DMS53 (cell line): ENCODE measurements around the gene EVI5.

ENCODE experiments used
- DNase-seq: peaks from one replicate; lab custom pipeline; 2025; lab: John Stamatoyannopoulos, UW

EVI5 gene

DNA sequence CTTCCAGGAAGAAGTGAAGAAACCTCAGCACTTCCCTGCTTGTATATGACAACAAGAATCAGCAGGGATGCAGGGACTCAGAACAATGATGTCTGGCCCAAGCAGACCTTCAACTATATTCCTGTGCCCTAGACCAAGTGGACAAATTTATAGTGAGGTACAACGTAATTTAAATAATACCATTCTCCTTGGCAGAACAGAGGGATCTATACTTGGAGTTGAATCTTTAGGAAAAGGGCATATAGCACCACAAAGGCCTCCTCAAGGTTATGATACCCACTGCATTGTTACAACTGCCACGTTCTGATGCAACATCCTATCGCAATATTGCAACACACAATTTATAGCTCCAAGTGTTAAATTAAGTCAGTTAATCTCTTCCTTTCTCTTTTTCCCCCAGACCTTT lies 269.1 kb downstream of the EVI5 start:
- no peak for DNase-seq

GRCh38 chr1:92511541-92511940 lies 273.4 kb downstream of the EVI5 start:
- no peak for DNase-seq

GRCh38 chr1:92509619-92510018 lies 275.3 kb downstream of the EVI5 start:
- no peak for DNase-seq

GRCh38 chr1:92505015-92505692 lies 279.8 kb downstream of the EVI5 start:
- no peak for DNase-seq

DNA sequence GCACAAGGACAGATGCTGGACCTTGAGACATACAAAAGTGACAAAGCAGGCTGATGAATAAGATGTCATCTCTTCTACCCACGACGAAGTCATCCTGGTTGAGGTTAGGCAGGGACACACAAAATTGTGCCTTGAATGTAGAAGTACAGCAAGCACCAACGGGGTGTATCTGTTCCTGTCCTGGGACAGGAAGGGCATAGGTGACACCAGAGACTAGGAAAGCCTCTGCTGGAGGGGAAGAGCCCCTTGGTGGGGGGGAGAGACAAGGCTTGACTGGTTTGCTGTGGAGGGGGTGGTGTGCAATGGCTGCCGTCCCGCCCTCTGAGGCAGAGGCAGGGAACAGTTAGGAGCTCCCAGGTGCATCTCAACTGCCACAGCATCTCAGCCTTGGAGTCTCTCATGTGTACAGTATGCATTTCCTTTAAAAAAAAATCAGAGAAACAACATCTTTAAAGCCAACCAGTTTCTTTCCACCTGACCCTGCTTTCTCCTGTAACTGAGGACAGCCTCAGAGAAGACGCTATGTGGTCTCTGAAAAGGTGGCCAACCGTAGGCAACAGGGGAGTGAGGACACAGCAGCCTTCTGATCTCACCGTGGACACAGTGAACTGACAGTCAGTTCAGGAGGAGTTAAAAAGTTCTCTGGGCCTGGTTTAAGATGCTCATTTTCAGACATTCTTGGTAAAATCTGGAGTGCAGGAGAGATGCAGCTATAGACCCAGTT lies 280.5 kb downstream of the EVI5 start:
- no peak for DNase-seq

GRCh38 chr1:92503926-92504285 lies 281.0 kb downstream of the EVI5 start:
- DNase-seq = no peak

DNA sequence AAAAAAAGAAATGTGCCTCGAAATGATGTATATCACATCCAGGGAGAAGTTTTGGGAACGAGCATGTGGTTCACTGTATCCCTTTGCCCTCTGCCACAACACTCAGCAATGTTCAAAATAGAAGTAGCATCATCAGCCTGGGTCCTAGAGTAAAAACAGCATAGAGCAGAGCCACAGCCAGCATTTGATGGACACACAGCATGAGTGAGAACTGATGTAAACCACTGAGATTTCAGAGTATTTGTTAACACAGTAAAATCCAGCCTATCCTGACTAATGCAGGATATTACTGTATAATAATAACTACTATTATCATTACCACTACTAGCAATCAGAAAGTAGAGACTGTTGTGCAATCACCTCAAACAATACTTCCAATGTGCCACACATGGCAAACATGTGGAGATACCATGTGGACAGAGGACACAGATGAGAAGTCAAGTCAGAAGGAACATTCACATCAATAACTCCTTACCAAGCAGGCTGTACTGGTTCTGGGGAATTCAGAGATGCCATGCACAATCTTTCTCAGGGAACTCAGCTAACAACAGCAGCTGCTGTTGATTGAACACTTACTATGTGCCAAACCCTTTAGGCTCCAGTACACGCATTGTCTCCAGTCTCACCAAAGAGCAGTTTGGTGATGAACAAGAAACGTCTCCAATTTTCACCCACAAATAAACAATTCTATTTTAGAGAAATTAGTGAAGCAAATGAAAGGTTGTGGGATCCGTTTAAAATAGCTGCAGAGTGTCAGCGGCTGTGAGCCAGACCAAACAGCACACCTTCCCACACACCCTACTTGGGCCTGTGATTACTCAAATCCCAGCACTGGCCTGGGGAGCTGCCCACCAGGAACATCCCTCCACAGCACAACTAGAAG lies 281.6 kb downstream of the EVI5 start:
- DNase-seq = no peak

DNA sequence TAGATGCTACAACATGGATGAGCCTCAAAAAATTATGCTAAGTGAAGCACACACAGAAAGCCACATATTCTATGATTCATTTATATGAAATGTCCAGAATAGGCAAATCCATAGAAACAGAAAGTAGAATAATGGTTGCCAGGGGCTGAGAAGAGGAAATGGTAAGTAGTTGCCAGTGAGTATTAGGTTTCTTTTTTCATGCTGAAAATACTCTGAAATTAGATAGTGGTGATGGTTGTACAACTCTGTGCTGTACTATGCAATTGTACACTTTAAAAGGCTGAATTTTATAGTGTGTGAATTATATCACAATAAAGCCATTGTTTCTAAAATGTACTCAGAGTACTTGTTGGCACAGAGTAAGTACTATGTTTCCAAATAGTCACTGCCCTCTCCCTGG lies 282.7 kb downstream of the EVI5 start:
- peak; percentile 25 for DNase-seq

DNA sequence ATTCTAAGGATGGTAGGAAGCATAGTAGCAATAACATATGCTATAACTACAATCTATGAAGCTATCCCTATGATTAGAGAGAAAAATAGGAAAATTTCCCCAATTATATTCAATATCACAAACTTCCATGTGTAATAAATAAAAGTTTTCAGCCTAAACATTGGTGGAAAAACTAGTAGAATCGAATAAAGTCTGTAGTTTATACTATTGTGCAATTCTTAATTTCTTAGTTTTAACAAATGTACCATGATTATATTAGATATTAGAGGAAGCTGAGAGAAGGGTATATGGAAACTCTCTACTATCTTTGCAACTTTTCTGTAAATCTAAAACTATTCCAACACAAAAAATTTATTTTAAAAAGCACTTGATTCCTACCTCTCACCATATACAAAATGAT lies 284.4 kb downstream of the EVI5 start:
- no peak for DNase-seq

- no peak for DNase-seq
These were observed 289.4 kb downstream of the EVI5 start for GRCh38 chr1:92495392-92496063.

DNA sequence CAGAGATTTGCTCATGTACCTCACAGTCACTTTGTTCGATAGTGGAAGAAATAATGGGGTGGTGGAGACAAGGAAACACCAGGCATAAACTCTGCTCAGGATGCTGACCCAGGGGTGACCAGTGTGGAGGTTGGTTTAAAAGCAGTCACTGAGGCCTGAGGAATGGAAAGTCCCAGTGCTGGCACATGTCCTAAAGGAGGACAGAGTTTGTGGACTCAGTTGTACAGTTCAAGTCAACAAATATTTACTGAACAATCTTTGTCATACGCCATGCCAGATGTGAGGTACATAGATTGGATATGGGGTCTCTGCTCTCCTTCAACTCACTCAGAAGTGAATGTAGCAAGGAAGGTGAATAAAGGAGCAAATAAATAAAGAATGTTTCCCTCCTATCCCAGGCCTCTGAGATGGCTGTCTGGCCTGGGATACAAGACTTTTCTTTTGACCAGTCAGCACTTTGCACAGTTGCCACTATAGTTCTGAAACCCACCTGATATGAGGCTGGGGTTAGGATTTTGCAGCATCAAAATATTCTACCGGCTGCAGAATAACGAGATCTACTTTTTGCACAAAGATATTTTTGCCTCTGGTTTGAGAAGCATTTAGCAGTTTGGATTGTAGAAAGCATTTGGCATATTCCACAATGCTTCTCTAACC lies 290.3 kb downstream of the EVI5 start:
- peak; percentile 19 for DNase-seq

- DNase-seq = no peak
These were observed 291.8 kb downstream of the EVI5 start for GRCh38 chr1:92493139-92493538.

- no peak for DNase-seq
These were observed 296.1 kb downstream of the EVI5 start for GRCh38 chr1:92488832-92489231.

GRCh38 chr1:92488416-92488815 lies 296.5 kb downstream of the EVI5 start:
- no peak for DNase-seq

DNA sequence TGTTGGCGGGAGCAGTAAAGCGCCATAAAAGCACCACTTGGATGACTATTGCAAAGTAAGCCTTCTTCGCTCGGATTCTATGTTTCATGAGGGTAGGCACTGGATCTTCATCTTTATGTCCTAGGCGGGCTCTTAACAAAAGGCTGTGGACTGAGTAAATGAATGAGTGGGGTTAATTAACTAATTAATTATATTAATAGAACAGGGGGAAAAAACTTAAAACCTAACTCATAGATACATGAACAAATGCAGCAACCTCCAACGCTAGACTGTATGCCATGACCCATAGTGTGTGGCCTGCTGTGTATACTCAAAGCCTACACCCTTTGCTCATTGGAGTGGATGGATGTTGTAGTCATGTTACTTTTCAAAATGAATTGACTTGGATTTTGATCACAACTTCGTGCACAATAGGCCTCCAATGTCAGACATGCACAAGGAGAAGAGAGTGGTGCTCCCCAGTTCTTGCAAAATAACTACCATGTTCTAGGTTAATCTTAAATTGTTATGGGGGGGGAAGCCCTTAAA lies 297.8 kb downstream of the EVI5 start:
- DNase-seq = peak; percentile 56

GRCh38 chr1:92486251-92487077 lies 298.4 kb downstream of the EVI5 start, which contains the start of gene GFI1:
Gene GFI1 (minus strand): TSS chr1:92486925. CDS start chr1:92483487, 3,438 bp downstream.
- peak; percentile 92 for DNase-seq

DNA sequence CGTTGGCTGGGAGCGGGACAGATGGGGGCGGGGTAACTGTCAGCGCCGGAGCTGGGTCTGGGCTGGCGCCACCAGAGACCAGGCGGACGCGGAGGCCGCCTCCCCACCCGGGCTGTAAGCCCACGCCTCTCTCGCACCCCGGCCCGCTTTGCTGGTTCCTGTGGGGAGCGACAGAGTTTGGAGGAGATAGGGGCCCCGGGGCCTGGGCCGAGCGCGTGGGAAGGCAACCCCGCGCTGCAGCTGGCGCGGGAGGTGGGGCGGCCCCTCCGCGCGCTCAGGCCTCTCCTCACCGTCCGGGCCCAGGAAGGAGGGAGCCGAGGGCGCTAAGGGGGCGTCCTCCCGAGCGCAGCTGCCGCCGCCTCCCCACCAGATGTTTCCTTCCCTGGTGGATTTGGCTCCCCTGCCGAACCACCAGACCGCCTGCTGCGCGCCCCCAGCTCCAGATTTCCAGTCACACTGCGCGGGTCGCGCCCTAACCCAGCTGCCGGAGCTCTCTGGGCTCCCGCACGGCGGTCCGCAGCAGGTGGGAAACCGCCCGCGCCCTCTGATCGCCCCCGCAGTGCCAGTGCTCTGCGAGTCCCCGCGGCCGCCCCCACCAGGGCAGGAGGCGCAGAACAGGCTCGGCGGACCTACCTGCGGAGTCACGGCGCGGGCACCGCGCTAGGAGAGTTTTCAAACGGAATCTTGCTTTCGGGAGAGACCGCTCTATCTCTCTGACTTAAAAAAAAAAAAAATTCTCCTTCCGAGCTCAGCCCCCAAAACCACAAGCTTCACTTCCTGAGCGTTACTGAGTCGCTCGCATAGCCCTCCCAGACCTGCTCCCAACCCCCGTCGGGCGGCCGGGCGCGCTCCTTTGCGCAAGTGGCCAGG lies 299.3 kb downstream of the EVI5 start:
- peak; percentile 97 for DNase-seq

GRCh38 chr1:92484472-92485380 lies 300.2 kb downstream of the EVI5 start:
- peak; percentile 91 for DNase-seq
